NCI-H69 (cell line): ENCODE results near the gene HSD17B7.
"Not testable (repeated sequence)": the region's sequence is repeated elsewhere in the genome, so short reads cannot be mapped to it uniquely, and the experiment has no call there.

Experiments used
- DNase-seq: peaks from one replicate; lab custom pipeline; 2025; lab: John Stamatoyannopoulos, UW

HSD17B7 gene

DNA sequence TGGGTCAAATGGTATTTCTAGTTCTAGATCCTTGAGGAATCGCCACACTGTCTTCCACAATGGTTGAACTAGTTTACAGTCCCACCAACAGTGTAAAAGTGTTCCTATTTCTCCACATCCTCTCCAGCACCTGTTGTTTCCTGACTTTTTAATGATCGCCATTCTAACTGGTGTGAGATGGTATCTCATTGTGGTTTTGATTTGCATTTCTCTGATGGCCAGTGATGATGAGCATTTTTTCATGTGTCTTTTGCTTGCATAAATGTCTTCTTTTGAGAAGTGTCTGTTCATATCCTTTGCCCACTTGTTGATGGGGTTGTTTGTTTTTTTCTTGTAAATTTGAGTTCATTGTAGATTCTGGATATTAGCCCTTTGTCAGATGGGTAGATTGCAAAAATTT, 17.0 kb downstream of the HSD17B7 start:
- DNase-seq = not testable (repeated sequence)

GRCh38 chr1:162812357-162812756, 21.9 kb downstream of the HSD17B7 start:
- DNase-seq = not testable (repeated sequence)

GRCh38 chr1:162818136-162818535, 27.6 kb downstream of the HSD17B7 start:
- DNase-seq = not testable (repeated sequence)

DNA sequence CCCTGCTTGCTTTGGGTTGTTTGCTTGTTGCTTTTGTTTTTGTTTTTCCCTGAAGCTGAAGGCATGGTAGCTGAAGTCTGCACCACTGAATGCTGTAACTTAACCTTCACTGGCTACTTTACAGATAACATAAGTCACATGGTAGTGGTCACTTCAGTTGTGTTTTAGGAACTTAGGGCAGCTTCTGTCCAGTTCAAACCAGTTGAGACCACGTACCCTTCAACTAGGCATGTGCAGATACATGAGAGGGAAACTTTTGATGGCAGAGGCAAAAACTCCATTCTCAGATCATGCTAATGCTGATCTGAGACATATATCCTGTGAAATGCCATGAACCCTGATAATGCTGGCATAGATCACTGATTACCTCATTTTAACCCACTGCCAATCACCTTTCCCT, 28.2 kb downstream of the HSD17B7 start:
- DNase-seq = not testable (repeated sequence)

DNA sequence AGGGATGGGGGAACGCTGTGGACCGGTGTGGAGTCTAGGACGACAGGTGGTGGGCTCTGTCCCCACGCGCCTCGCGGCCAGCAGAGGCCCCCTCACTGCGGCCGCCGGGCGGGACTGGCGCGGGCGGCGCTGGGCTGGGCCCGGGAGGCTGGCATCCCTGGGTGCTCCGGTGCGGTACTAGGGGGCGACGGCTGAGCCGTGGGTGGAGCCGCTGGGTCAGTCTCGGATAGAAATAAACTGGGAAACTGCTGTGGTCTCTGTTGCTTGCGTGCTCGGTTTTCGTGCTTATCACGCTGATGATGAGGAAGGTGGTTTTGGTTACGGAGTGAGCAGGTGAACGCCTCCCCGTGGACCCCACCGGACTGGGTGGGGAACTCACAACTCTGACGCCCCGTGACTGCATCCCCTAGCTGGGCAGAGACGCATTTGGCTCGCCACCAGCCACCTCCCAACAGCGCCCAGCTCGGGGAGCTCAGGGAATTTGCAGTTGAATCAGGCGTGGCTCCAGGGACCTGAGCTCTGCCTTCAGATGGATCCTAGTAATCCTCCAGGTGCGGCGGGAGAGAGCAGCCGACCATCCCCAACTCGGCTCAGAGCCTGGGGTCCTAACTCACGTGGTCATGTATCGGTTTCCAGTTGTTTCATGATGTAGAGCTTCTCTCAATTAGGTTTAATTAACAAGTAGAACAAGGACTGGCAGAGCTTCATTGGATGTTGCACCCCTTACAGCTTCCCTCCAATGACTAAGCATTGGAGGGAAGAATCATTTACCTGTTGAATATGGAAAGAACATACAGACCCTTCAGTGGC, 32.1 kb downstream of the HSD17B7 start:
- DNase-seq = peak; percentile 86

DNA sequence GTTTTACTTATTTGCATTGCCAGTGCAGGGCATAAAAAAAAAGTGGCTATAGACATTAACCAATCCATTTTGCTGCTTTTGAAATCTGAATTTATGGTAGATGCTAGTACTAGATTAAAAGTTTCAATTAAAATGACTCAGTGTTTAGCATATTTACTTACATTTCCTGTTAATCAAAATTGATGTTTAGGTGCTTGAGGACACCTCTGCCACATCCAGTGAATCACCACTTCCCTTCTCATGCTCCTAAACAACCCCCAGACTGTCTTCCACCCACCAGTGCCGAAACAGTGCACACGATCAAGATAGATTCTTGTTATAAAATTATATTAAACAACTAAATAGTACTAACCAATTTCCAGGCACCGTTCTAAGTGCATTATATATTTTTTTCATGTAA, 32.7 kb downstream of the HSD17B7 start:
- DNase-seq = no peak

GRCh38 chr1:162823771-162824525, 33.4 kb downstream of the HSD17B7 start:
- DNase-seq = no peak

- DNase-seq = no peak
Observed at GRCh38 chr1:162829268-162829667, 38.8 kb downstream of the HSD17B7 start.

GRCh38 chr1:162832470-162832869, 42.0 kb downstream of the HSD17B7 start:
- no peak for DNase-seq

- no peak for DNase-seq
Observed at GRCh38 chr1:162835157-162835899, 44.8 kb downstream of the HSD17B7 start.

DNA sequence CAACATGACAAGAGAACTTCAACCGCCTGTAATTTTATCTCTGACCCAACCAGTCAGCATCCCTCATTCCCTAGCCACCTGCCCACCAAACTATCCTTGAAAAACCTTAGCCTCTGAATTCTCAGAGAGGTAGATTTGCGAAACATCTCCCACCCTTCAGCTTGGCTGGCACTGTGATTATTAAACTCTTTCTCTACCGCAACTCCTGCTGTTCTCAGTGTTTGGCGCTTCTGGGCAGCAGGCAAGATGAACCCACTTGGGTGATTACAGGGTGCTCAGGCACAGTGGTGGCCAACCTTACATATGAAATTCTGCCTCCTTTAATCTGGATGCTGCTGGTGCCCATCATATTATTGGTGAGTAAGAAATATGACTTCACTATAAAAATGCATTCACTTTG, 48.4 kb downstream of the HSD17B7 start:
- DNase-seq = no peak

DNA sequence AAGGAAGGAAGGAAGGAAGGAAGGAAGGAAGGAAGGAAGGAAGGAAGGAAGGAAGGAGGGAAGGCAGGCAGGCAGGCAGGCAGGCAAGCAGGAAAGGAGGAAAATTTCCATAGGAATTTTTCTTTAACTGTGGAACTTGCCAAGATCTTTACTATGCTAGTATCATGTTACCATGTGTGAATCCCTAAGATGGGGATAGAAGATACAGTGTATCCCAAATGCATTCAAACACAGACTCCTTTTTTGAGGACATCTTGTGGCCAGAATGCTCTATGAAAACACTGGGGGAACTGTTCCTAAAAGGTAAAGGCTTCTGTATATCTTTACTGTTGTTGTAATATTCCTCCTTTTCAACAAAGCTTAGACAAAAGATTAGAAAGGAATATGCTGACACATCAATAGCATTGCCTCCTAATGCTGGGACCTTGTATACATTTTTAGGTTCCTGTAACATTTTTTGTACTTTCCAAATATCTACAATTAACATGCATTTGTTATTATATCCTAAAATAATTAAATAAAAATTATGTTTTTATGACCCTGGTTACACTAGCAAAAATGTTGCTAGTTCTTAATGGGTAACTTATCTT, 49.8 kb downstream of the HSD17B7 start:
- DNase-seq = no peak

GRCh38 chr1:162844153-162844552, 53.7 kb downstream of the HSD17B7 start:
- no peak for DNase-seq

DNA sequence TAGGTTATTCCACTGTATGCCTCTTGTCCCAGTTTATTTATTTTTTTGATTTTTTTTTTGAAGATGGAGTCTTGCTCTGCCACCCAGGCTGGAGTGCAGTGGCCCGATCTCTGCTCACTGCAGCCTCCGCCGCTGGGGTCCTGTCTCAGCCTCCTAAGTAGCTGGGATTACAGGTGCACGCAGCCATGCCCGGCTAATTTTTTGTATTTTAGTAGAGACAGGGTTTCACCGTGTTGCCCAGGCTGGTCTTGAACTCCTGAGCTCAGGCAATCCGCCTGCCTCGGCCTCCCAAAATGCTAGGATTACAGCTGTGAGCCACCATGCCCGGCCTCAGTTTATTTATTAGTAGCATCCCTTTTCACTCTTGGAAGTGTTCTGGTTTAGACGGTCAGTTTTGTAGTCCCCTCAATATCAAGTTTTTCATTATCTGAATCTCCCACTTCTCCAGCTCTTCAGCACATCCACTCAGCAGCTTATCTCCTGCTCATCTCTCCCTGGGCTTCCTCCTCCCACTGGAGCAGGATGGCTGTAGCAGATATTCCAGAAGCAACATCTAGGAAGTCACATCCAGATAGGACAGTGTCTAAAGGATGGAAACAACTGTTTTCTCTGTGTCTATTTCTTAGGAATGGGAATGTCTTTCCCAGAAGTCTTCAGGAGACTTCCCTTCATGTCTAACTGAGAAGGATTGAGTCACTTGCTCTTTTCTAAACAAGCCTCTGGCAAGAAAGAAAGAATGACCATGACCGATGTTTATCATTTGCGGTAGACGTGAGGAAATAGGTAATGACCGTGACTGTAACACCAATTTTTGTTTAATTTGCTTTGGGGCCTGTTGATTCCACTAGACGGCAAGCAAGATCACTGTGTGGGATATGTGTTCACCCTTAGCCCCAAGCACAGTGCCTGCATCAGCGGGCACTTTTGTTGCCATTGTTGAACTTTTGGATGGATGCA, 56.0 kb downstream of the HSD17B7 start:
- no peak for DNase-seq

DNA sequence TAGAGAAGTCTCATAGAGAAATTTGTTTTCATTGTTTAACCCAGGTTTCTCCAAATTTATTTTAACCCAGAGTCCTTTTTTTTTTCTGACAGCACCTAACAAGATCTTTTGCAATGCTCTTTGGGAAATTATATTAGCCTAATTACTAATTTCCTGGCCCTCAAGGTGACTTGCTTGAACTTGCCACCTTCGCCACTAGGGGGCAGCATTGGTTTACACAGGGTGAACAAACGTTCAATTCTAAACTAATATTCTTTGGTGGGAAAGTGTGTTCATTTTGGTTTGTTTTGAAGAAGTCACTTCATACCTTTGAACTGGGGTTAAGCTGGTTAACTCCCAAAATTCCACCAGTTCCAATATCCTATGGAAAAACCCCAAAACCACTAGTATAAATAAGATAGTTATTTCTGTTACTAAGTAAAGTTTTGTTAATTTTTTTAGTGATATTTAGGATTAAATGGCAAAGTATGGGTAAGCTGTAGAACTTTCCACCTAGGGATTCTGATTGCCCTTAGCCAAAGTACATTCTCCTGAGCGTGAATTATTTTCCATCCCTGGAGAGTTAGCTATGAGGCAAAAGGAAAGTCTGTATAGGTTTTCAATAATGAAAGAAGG, 57.4 kb downstream of the HSD17B7 start:
- peak; percentile 86 for DNase-seq

GRCh38 chr1:162849711-162850110, 59.2 kb downstream of the HSD17B7 start:
- no peak for DNase-seq

DNA sequence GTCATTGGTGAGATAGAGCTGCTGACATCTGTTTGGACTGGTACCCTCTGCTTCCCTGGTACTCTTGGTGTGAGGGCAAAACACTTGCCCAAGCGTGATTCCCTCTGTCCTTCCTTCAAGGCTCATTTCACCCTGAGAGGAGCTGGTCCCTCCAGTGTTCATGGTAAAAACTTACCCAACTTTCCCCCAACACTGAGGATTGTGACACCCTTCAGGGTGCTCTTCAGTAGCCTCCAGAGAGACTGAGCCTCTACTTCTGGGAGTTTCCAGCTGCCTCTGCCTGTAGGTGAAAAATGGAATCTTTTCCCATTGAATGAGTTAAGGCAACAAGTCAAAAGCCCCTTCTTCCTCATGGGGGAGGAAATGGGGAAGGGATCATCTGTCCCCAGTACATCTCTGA, 60.8 kb downstream of the HSD17B7 start:
- DNase-seq = no peak

DNA sequence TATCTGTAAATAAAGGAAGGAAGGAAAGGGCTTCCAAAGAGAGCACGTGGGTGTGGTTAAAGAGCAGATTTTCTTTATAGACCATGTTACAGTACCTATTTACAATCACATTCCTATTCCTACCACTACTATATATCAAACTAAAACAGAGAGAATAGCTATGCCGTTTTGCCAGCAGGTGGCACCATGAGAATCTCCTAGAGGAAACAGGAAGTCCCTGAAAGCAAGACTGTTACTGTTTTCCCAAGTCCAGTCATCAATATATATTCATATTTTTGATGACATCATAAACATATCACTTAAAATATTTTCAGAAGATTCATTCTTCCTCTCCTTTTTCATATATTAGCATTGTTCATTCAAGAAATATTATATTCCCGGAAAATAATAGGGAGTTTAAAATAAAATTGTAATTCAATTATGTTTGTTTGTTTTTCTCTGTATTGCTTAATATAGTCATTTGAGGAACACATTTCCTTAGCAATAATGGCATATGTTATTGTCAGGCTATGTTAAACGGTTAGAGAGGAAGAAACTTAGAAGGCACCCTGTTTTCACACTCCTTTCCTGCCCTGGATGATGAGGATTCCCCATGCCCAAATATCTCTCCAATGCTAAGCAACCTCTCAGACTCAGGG, 63.9 kb downstream of the HSD17B7 start:
- DNase-seq = peak; percentile 85

DNA sequence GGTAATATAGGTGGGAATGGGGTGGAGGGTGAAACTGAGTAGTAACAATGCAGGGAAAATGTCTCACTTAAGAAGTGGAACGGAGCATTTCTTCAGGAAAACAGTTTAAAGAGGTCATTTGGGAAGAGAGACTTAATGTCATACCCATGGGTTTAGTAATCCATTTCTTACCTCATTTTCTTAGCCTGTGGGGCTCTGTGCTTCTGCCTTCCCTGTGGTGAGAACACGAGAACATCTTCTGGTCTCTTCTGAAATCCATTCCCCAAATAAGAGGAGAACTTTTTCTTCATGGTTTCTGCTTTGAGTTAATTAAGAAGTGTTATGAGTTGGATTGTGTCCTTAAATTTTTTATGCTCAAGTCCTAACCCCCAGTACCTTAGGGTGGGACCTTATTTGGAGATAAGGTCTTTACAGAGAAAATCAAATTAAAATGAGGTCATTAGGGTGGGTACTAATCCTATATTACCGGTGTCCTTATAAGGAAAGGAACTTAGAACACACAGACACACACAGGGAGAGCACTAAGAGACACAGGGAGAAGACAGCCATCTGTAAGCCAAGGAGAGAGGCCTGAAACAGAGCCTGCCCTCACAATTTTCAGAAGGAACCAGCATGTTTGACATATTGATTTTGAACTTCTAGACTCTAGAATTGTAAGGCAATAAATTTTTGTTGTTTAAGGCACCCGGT, 65.1 kb downstream of the HSD17B7 start:
- no peak for DNase-seq

DNA sequence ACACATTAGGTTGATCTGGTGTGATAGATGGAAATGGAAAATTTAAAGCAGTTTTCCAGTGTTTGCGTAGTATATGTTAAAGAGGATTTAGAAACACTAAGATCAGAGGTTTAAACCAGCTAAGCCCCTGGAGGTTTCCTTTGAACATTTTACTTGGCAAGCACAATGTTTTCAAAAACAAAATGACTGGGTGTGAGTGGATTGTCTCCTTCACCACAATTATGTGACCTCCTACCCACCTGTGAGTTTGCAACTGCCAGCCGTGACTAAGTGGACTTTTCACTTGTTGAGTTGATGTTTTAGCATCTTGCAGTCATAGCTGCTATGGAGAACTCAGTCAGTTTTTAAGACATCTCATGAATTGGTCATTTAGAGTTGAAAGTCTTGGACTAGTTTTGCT, 65.8 kb downstream of the HSD17B7 start:
- DNase-seq = peak; percentile 40
